Subcutaneous abdominal adipose tissue (tissue), 5 donors: ENCODE results near the gene EPX.

Experiments used
- H3K27ac ChIP-seq: one replicate; pipeline ENCODE4 v1.7.0; 2013; ENCODE audit warnings: low read depth, mild to moderate bottlenecking, inconsistent platforms, low read length, moderate library complexity
- H3K27me3 ChIP-seq, 5 donors: one replicate each; pipeline ENCODE4 v1.7.0; 2013; ENCODE audit warnings: low read length in 5 of 5, inconsistent platforms in 1 of 5; ENCODE audit not compliant: control insufficient read depth in 5 of 5, insufficient read depth in 4 of 5
- H3K36me3 ChIP-seq, 5 donors: one replicate each; pipeline ENCODE4 v1.7.0; 2013; ENCODE audit warnings: low read length in 5 of 5; ENCODE audit not compliant: control insufficient read depth in 5 of 5, insufficient read depth in 5 of 5
- H3K4me1 ChIP-seq, 5 donors: one replicate each; pipeline ENCODE4 v1.7.0; 2013; ENCODE audit warnings: low read length in 5 of 5, mild to moderate bottlenecking in 3 of 5, moderate library complexity in 1 of 5; ENCODE audit not compliant: control insufficient read depth in 5 of 5, insufficient read depth in 5 of 5
- H3K4me3 ChIP-seq, 5 donors: one replicate each; pipeline ENCODE4 v1.7.0; 2013; ENCODE audit warnings: low read length in 5 of 5, low read depth in 1 of 5
- H3K9ac ChIP-seq, 5 donors: one replicate each; pipeline ENCODE4 v1.7.0; 2013; ENCODE audit warnings: low read length in 5 of 5, mild to moderate bottlenecking in 4 of 5, moderate library complexity in 3 of 5
- H3K9me3 ChIP-seq, 5 donors: one replicate each; pipeline ENCODE4 v1.7.0; 2013; ENCODE audit warnings: low read length in 5 of 5; ENCODE audit not compliant: control insufficient read depth in 5 of 5
- donor health status: healthy.
- donor health status: healthy.
- donor health status: healthy.
- donor health status: healthy.
- donor health status: healthy.

EPX gene

DNA sequence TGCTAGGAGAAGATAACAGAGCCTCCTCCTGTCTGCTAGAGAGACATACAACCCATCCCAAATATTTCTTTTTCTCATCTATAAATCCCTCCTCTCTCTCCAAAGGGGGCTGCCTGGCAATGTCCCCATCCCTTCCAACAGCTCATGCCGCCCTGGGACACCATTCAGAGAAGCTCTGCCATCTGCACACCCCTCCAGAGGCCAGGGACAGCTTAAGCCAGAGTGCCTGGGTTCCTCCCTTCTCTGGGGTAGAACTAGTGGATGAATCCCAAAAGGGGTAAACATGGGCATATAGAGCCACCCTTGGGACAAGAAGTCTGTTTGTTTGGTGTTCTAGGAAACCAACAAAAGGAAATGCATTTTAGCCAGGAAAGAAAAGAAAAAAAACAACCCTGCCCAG is 43.3 kb downstream of the EPX start:
- H3K9ac ChIP-seq = no peak overlapping the region

GRCh38 chr17:58236394-58236793 is 43.9 kb downstream of the EPX start:
- Histone ChIP-seq H3K27me3 (peaks cover 0 to 21% (median 15%) of the 10 kb centered on the region in 5 donors), H3K4me3 (no peak overlapping the region), H3K9ac (no peak overlapping the region), H3K36me3 (no peaks in the 10 kb centered on the region), H3K4me1 (peaks cover 0 to 10% (median 0%) of the 10 kb centered on the region in 5 donors), H3K9me3 (no peaks in the 10 kb centered on the region), H3K27ac (no peak overlapping the region)

More for the DNA sequence above, 43.3 kb downstream of the EPX start:
- Histone ChIP-seq H3K9me3 (no peaks in the 10 kb centered on the region), H3K4me3 (no peak overlapping the region), H3K36me3 (no peaks in the 10 kb centered on the region), H3K27me3 (peaks cover 0 to 21% (median 15%) of the 10 kb centered on the region in 5 donors), H3K4me1 (peaks cover 0 to 10% (median 0%) of the 10 kb centered on the region in 5 donors), H3K27ac (no peak overlapping the region)

DNA sequence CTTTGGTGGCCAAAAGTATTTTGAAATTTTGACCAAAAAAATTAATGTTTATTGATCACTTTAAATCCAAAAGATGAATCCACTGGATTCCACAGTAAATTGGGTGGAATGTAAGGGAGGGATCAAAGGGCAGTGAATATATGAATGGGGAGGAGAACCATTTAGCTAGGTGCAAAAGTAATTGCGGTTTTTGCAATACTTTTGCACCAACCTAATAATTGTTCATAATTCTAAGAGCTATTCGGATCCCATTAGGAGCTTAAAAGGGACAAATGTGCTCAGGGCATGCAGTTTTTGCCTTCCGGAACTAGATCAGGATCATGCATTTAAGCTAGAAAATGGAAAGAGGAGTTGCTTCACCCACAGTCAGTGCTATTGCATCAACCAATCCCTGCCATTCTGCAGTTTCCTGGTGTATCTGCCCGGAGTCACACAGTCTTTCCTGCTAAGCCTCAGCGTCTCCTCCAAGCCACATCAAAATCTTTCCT is 45.7 kb downstream of the EPX start, which contains the start of gene LPO:
TSS of gene LPO (plus strand) at position 438 of the 488 bp plus-strand sequence. CDS start 4,396 bp downstream, outside the sequence.
- no peak within 1 kb of the TSS for H3K4me3 ChIP-seq
- H3K9me3 ChIP-seq = no peaks in the 10 kb centered on the region
- no peak within 1 kb of the TSS for H3K27ac ChIP-seq
- H3K36me3 ChIP-seq = no peaks in the 10 kb centered on the region
- H3K27me3 ChIP-seq = peaks cover 8 to 33% (median 23%) of the 10 kb centered on the region in 5 donors
- peaks cover 0 to 2% (median 0%) of the 10 kb centered on the region in 5 donors for H3K4me1 ChIP-seq
- H3K9ac ChIP-seq = no peak within 1 kb of the TSS

- Histone ChIP-seq H3K27me3 (peaks cover 12 to 35% (median 31%) of the 10 kb centered on the region in 5 donors), H3K36me3 (no peaks in the 10 kb centered on the region), H3K27ac (no peak overlapping the region), H3K4me3 (no peak overlapping the region), H3K9me3 (no peaks in the 10 kb centered on the region), H3K4me1 (no peaks in the 10 kb centered on the region), H3K9ac (no peak overlapping the region)
These were observed 47.5 kb downstream of the EPX start for GRCh38 chr17:58239987-58240386.

- Histone ChIP-seq H3K27me3 (peaks cover 16 to 43% (median 30%) of the 10 kb centered on the region in 5 donors), H3K36me3 (no peaks in the 10 kb centered on the region), H3K27ac (no peak overlapping the region), H3K4me1 (no peaks in the 10 kb centered on the region), H3K9ac (no peak overlapping the region), H3K4me3 (no peak overlapping the region), H3K9me3 (no peaks in the 10 kb centered on the region)
These were observed 49.8 kb downstream of the EPX start for GRCh38 chr17:58242171-58242784.

- H3K9me3 ChIP-seq = no peaks in the 10 kb centered on the region
- no peak overlapping the region for H3K4me3 ChIP-seq
- H3K36me3 ChIP-seq = no peaks in the 10 kb centered on the region
- no peak overlapping the region for H3K27ac ChIP-seq
- H3K9ac ChIP-seq = no peak overlapping the region
- peaks cover 0 to 12% (median 12%) of the 10 kb centered on the region in 5 donors for H3K4me1 ChIP-seq
- peaks cover 17 to 47% (median 27%) of the 10 kb centered on the region in 5 donors for H3K27me3 ChIP-seq
These were observed 52.4 kb downstream of the EPX start for GRCh38 chr17:58244963-58245362.

DNA sequence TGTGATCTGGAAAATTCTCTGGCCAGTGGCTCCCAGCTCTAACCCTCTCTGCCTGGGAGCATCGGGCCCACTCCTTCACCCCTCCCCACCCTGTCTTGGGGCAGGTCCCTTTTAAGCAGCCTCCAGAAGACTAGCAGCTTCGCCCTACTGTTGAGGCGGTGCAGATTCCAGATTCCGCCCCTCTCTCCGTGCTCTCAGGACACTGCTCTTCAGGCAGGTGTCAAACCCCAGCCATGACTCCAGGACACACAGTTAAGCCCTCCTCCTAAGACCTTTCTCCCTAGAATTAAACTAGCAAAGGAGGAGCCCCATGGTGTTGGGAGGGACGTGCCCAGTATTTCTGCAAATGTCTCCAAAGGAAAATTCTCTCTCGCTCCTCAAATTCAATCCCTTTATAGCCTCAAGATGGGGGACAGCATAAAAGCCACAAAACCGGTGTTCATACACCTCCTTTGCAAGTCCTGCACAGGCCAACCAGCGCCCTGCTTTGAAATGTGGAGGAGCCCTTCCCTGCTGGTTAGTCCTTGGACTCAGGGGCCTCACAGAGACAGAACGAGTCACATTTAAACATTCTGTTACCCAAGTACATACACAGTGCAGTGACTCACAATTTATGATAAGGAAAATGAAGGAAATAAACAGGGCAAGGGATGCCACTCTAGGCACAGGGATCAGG is 53.0 kb downstream of the EPX start:
- Histone ChIP-seq H3K27me3 (peaks cover 17 to 43% (median 27%) of the 10 kb centered on the region in 5 donors), H3K4me3 (no peak overlapping the region), H3K27ac (no peak overlapping the region), H3K4me1 (peaks cover 0 to 14% (median 12%) of the 10 kb centered on the region in 5 donors), H3K9ac (no peak overlapping the region), H3K36me3 (no peaks in the 10 kb centered on the region), H3K9me3 (no peaks in the 10 kb centered on the region)

DNA sequence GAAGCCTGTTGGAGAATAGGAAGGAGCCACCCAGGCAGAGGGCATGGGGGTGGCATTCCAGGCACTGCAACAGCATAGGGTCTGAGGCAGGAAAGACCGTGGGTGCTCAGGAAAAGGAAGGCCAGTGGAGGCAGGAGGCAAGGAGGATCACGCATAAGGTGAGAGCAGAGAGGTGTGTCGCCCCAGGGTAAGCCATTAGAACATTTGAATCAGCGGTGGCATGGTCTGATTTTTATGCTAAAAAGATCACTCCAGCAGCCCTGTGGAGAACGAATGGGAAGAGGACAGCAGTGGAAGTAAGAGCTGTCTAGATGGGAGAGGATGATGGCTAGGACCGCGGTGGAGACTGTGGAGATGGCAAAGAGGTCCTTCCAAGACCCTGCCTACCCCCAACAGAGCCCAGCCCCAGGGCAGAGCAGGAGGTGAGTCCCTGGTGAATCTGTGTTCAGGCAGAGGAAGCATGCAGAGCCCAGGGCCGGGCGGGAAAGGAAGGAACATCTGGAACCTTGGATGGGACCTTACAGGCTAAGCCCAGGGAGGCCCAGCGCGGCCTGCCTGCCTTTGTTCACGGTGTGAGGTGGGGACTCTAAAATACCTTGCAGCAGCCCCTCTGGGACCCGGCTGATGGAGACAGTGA is 53.7 kb downstream of the EPX start:
- Histone ChIP-seq H3K9ac (no peak overlapping the region), H3K4me3 (no peak overlapping the region), H3K27me3 (peaks cover 17 to 43% (median 27%) of the 10 kb centered on the region in 5 donors), H3K36me3 (no peaks in the 10 kb centered on the region), H3K9me3 (no peaks in the 10 kb centered on the region), H3K4me1 (peaks cover 0 to 14% (median 12%) of the 10 kb centered on the region in 5 donors), H3K27ac (no peak overlapping the region)

- H3K9me3 ChIP-seq = no peaks in the 10 kb centered on the region
- H3K9ac ChIP-seq = no peak overlapping the region
- no peak overlapping the region for H3K4me3 ChIP-seq
- H3K27me3 ChIP-seq = peaks cover 13 to 38% (median 24%) of the 10 kb centered on the region in 5 donors
- H3K27ac ChIP-seq = no peak overlapping the region
- peaks cover 0 to 14% (median 12%) of the 10 kb centered on the region in 5 donors for H3K4me1 ChIP-seq
- H3K36me3 ChIP-seq = no peaks in the 10 kb centered on the region
These were observed 54.3 kb downstream of the EPX start for GRCh38 chr17:58246781-58247180.
